ENCODE measurements around the gene NOS1.

- TF ChIP-seq CTCF (IDR thresholded peaks at IDR 0.05) = no peak
- TF ChIP-seq ZFX (IDR thresholded peaks at IDR 0.05; ENCODE audit: borderline replicate concordance) = no peak
These were observed 3.7 kb upstream of the NOS1 start for GRCh38 chr12:117365049-117365616.

All from 22Rv1 (cell line).